ENCODE measurements around the gene HOXA2.

HOXA2 gene

GRCh38 chr7:27126596-27127327 lies 24.3 kb upstream of the HOXA2 start:
- no peak for DNase-seq (ENCODE audit: low read depth in 2 of 2, low spot score in 1 of 2)

- DNase-seq (ENCODE audit: low read depth in 2 of 2, low spot score in 1 of 2): no peak
Observed at GRCh38 chr7:27125986-27126394, 23.5 kb upstream of the HOXA2 start.

- no peak for DNase-seq (ENCODE audit: low read depth in 2 of 2, low spot score in 1 of 2)
Observed at GRCh38 chr7:27124902-27125689, 22.6 kb upstream of the HOXA2 start.

GRCh38 chr7:27124096-27124901 lies 21.8 kb upstream of the HOXA2 start:
- no peak for DNase-seq (ENCODE audit: low read depth in 2 of 2, low spot score in 1 of 2)

GRCh38 chr7:27123477-27124053 lies 21.1 kb upstream of the HOXA2 start:
- no peak for DNase-seq (ENCODE audit: low read depth in 2 of 2, low spot score in 1 of 2)

- no peak for DNase-seq (ENCODE audit: low read depth in 2 of 2, low spot score in 1 of 2)
Observed at GRCh38 chr7:27123007-27123476, 20.6 kb upstream of the HOXA2 start.

- DNase-seq (ENCODE audit: low read depth in 2 of 2, low spot score in 1 of 2): no peak
Observed at GRCh38 chr7:27122077-27122910, 19.8 kb upstream of the HOXA2 start.

GRCh38 chr7:27121684-27122076 lies 19.2 kb upstream of the HOXA2 start:
- DNase-seq (ENCODE audit: low read depth in 2 of 2, low spot score in 1 of 2): no peak

- DNase-seq (ENCODE audit: low read depth in 2 of 2, low spot score in 1 of 2): no peak
Observed at GRCh38 chr7:27119412-27119911, 17.0 kb upstream of the HOXA2 start.

- no peak for DNase-seq (ENCODE audit: low read depth in 2 of 2, low spot score in 1 of 2)
Observed at GRCh38 chr7:27118580-27118979, 16.1 kb upstream of the HOXA2 start.

- no peak for DNase-seq (ENCODE audit: low read depth in 2 of 2, low spot score in 1 of 2)
Observed at GRCh38 chr7:27117887-27118491, 15.5 kb upstream of the HOXA2 start.

GRCh38 chr7:27116962-27117886 lies 14.7 kb upstream of the HOXA2 start:
- no peak for DNase-seq (ENCODE audit: low read depth in 2 of 2, low spot score in 1 of 2)

GRCh38 chr7:27116031-27116961 lies 13.8 kb upstream of the HOXA2 start:
- no peak for DNase-seq (ENCODE audit: low read depth in 2 of 2, low spot score in 1 of 2)

GRCh38 chr7:27115221-27116026 lies 12.9 kb upstream of the HOXA2 start:
- DNase-seq (ENCODE audit: low read depth in 2 of 2, low spot score in 1 of 2): no peak

- DNase-seq (ENCODE audit: low read depth in 2 of 2, low spot score in 1 of 2): no peak
Observed at GRCh38 chr7:27114881-27115220, 12.4 kb upstream of the HOXA2 start.

- DNase-seq (ENCODE audit: low read depth in 2 of 2, low spot score in 1 of 2): no peak
Observed at GRCh38 chr7:27113991-27114769, 11.7 kb upstream of the HOXA2 start.
